Ovary (tissue), 9 donors: ENCODE data around the gene TRAF1. TPM values are rescaled to one million over a fixed set of nuclear protein-coding genes. Genes with fewer than 3 reads are reported as not detected.

ENCODE experiments used
- DNase-seq, 5 donors: peaks; one replicate each; pipeline ENCODE4 v3.0.0-alpha.2; 2019 to 2020
- H3K27ac ChIP-seq, 2 donors: fragments of 200-600 bp; one replicate each; pipeline versions ENCODE4 v1.5.1 to v1.8.0; 2019 to 2022
- H3K27me3 ChIP-seq: fragments of 200-600 bp; one replicate; pipeline ENCODE4 v1.8.0; 2022
- H3K36me3 ChIP-seq: fragments of 200-600 bp; sonication (generic); one replicate; pipeline ENCODE4 v1.5.1; 2019
- H3K4me1 ChIP-seq: one replicate; pipeline ENCODE4 v1.8.1; 2013; ENCODE audit warnings: mild to moderate bottlenecking, moderate library complexity; ENCODE audit not compliant: insufficient read depth
- H3K4me3 ChIP-seq: fragments of 200-600 bp; sonication (generic); one replicate; pipeline ENCODE4 v1.5.1; 2017
- H3K9me3 ChIP-seq, 2 donors: fragments of 200-600 bp in 1 of 2; sonication (generic) in 1 of 2; one replicate each; pipeline versions ENCODE4 v1.5.1 to v1.8.1; 2013 to 2019; ENCODE audit warnings: mild to moderate bottlenecking in 1 of 2, moderate library complexity in 1 of 2
- EP300 ChIP-seq: sonication (generic); formaldehyde crosslinking; IDR thresholded peaks from one replicate; pipeline ENCODE4 v1.6.1; 2017; ENCODE audit warnings: antibody characterized with exemption
- POLR2A ChIP-seq: fragments of 450-650 bp; IDR thresholded peaks from one replicate; pipeline ENCODE4 v1.6.1; 2017; ENCODE audit warnings: antibody characterized with exemption, mild to moderate bottlenecking, moderate library complexity
- WGBS, 3 donors: extraction: QIAGEN DNeasy Blood & Tissue Kit in 1 of 3; methylation state at CpG; one replicate each; pipeline versions ENCODE4 v1.1.5 to v1.1.7; 2013 to 2017; 5-methylcytosine and 5-hydroxymethylcytosine counted together
- intact Hi-C, 4 donors: fragments of 100-400 bp; cut with DNase I; formaldehyde crosslinking; loops; one replicate each; pipeline versions ENCODE4 v1.11.0 to v1.15.1; 2022 to 2023
- polyA plus RNA-seq, 2 donors: library from polyadenylated mRNA; stranded (reverse); fragments of 200-250 nt in 1 of 2; fragments of 350-450 nt in 1 of 2; fragmentation: Illumina TruSeq in 1 of 2; extraction: RNeasy Lipid Tissue Mini Kit (QIAGEN cat#74804) in 1 of 2; gene quantifications; one replicate each; pipeline ENCODE4 v1.2.3, GENCODE V29; 2013 to 2014
- total RNA-seq, 7 donors: library from RNA; depleted of rRNA in 2 of 7; stranded (reverse); fragments of >200 nt in 2 of 7; fragmentation: NEBNext Ultra II Directional in 3 of 7; extraction: Animal tissue kit (Norgen Biotek cat#: 25700) in 3 of 7; gene quantifications; one replicate each; pipeline versions ENCODE4 v1.1.0 to v1.2.4, GENCODE V29; 2016 to 2023
- TF ChIP-seq, protein P1 (sequence below), 3 donors: fragments of 450-650 bp in 2 of 3; fragments of 200-600 bp in 1 of 3; IDR thresholded peaks; one replicate each; pipeline versions ENCODE4 v1.5.1 to v1.8.0; 2016 to 2022; ENCODE audit warnings: antibody characterized with exemption in 3 of 3, mild to moderate bottlenecking in 1 of 3
- donor health status: DM: no; HTN: no; CAD: no; lungs with moderate emphysema.
- donor health status: DM: no; HTN: no; CAD: no.
- donor health status: Bipolar disorder and iron deficiency.
- donor health status: DM: yes; HTN: yes; CAD: no.
- donor health status: DM: no; HTN: no; CAD: no.
- donor health status: DM: yes; HTN: yes; CAD: no.

Gene TRAF1
- total and polyA plus RNA-seq, 9 donors = 4.1 to 9.4 (median 5.5) TPM

- intact Hi-C loops = no loop called here
- DNase-seq = no peak
- Histone ChIP-seq H3K36me3 (no peaks in the 10 kb centered on the region), H3K4me1 (peaks cover 7% of the 10 kb centered on the region), H3K27me3 (no peaks in the 10 kb centered on the region), H3K9me3 (no peaks in the 10 kb centered on the region), H3K4me3 (no peak overlapping the region), H3K27ac (peak overlapping the region; percentile 46 to 58)
- WGBS, 3 donors = 76 to 82% (median 81%) methylated on average over 8 of the region's 8 CpGs
- TF ChIP-seq EP300 (no peak), POLR2A (no peak)
- TF ChIP-seq, protein P1, sequence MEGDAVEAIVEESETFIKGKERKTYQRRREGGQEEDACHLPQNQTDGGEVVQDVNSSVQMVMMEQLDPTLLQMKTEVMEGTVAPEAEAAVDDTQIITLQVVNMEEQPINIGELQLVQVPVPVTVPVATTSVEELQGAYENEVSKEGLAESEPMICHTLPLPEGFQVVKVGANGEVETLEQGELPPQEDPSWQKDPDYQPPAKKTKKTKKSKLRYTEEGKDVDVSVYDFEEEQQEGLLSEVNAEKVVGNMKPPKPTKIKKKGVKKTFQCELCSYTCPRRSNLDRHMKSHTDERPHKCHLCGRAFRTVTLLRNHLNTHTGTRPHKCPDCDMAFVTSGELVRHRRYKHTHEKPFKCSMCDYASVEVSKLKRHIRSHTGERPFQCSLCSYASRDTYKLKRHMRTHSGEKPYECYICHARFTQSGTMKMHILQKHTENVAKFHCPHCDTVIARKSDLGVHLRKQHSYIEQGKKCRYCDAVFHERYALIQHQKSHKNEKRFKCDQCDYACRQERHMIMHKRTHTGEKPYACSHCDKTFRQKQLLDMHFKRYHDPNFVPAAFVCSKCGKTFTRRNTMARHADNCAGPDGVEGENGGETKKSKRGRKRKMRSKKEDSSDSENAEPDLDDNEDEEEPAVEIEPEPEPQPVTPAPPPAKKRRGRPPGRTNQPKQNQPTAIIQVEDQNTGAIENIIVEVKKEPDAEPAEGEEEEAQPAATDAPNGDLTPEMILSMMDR (IDR thresholded peaks at IDR 0.05) = no peak
Measured at GRCh38 chr9:120916991-120917880, 9.4 kb downstream of the TRAF1 start.

DNA sequence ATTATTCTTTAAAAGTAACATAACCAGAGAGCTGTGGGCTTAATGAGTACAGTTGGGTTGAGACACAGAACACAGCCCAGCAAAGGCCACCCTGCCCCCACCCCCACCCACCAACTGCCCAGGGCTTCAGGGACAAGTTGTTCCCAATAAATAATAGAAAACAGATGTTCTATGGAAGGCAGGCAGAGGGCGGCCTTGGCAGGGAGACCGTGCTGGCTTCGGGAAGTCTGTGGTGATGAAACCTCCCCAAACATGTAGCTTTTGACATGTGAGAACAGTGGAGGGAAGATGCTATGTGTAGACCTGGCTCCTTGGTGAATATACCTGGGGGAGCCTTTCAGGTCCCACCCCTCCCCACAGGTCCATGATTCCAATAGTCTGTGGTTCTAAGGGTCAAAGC is 10.0 kb downstream of the TRAF1 start:
- Histone ChIP-seq H3K4me1 (peaks cover 7% of the 10 kb centered on the region), H3K36me3 (no peaks in the 10 kb centered on the region), H3K27me3 (no peaks in the 10 kb centered on the region), H3K9me3 (no peaks in the 10 kb centered on the region), H3K27ac (peak overlapping the region; percentile 46 to 58), H3K4me3 (no peak overlapping the region)
- DNase-seq = peak; percentile 80 to 90 (median 85)
- 5 to 12% (median 6%) methylated on average over 3 of the region's 3 CpGs for WGBS, 3 donors
- TF ChIP-seq, protein P1 (IDR thresholded peaks at IDR 0.05) = peak in 2 of 3 donors; percentile 31 to 35
- TF ChIP-seq EP300 (no peak), POLR2A (no peak)
- intact Hi-C loops = no loop called here

DNA sequence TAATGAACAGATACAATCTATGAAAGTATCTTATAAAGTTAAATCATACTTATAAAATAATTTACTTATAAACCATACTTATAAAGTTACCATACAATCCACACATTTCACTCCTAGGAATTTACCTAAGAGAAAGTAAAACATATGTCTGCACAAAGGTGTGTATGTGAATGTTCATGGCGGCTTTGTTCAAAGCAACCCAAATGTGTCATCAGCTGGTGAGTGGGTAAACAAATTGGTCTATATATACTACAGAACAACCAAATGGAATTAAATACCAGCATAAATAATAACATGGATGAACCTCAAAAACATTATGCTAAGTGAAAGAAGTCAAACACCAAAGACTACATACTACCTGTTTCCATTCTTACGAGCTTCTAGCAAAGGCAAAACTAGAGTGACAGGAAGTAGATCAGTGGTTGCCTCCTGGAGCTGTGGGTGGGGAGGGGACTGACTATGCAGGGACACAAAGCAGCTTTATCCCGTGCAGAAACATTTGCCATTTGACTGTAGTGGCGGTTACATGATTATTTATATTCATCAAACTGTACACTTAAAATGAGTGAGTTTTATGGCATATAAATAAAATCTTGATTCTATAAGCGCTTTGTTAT is 10.6 kb downstream of the TRAF1 start:
- peaks cover 7% of the 10 kb centered on the region for H3K4me1 ChIP-seq
- DNase-seq = no peak
- H3K27me3 ChIP-seq = no peaks in the 10 kb centered on the region
- TF ChIP-seq, protein P1 (IDR thresholded peaks at IDR 0.05) = no peak
- TF ChIP-seq POLR2A (no peak), EP300 (no peak)
- intact Hi-C loops = no loop called here
- H3K4me3 ChIP-seq = no peak overlapping the region
- H3K36me3 ChIP-seq = no peaks in the 10 kb centered on the region
- no peaks in the 10 kb centered on the region for H3K9me3 ChIP-seq
- H3K27ac ChIP-seq = peak overlapping the region in 1 of 2 donors; percentile 58
- WGBS, 3 donors = 70 to 74% (median 70%) methylated on average over 5 of the region's 5 CpGs

GRCh38 chr9:120914953-120915352 is 11.6 kb downstream of the TRAF1 start:
- no peak for DNase-seq
- WGBS, 3 donors = 91 to 97% (median 92%) methylated on average over 6 of the region's 6 CpGs
- no peaks in the 10 kb centered on the region for H3K9me3 ChIP-seq
- H3K27me3 ChIP-seq = no peaks in the 10 kb centered on the region
- TF ChIP-seq, protein P1 (IDR thresholded peaks at IDR 0.05) = no peak
- TF ChIP-seq EP300 = no peak
- no peak for TF ChIP-seq POLR2A
- H3K36me3 ChIP-seq = no peaks in the 10 kb centered on the region
- H3K27ac ChIP-seq = no peak overlapping the region
- intact Hi-C loops = no loop called here
- H3K4me1 ChIP-seq = peaks cover 7% of the 10 kb centered on the region
- H3K4me3 ChIP-seq = no peak overlapping the region
